ENCODE data around the gene ABHD5. TPM values are rescaled to one million over a fixed set of nuclear protein-coding genes. Genes with fewer than 3 reads are reported as not detected.

The ABHD5 gene
- polyA plus RNA-seq, 1 of the 3 experiments (the other 2 are of a cell fraction): 10.4 TPM

- TF ChIP-seq ZBTB33 (IDR thresholded peaks at IDR 0.05; ENCODE audit: borderline replicate concordance, low read depth): no peak
- TF ChIP-seq POLR2AphosphoS5 (IDR thresholded peaks at IDR 0.05; ENCODE audit: low read depth, low read length): no peak
- TF ChIP-seq MXI1 (IDR thresholded peaks at IDR 0.05; ENCODE audit: low read depth, low read length): no peak
- no peak for TF ChIP-seq GABPA (IDR thresholded peaks at IDR 0.05; ENCODE audit: low read depth)
- TF ChIP-seq FOXM1 (IDR thresholded peaks at IDR 0.05; ENCODE audit: low read depth): no peak
Measured at GRCh38 chr3:43762451-43762850, 71.7 kb downstream of the ABHD5 start (continued).

- 96% methylated on average over 2 of the region's 2 CpGs for WGBS (ENCODE audit: low lambda C conversion rate)
- H4K20me1 ChIP-seq (ENCODE audit: insufficient read depth): no peaks in the 10 kb centered on the region
- peaks cover 17% of the 10 kb centered on the region for H3F3A ChIP-seq (replicated peaks; ENCODE audit: insufficient read depth)
- no peak overlapping the region for H3K4me3 ChIP-seq (ENCODE audit: low read depth in 2 of 2, low read length in 1 of 2)
- H3K27me3 ChIP-seq (ENCODE audit: insufficient read depth): no peaks in the 10 kb centered on the region
- peaks cover 29 to 62% of the 10 kb centered on the region in 2 experiments for H3K4me1 ChIP-seq (ENCODE audit: control insufficient read depth in 1 of 2, insufficient read depth in 2 of 2, low read depth in 1 of 2, low read length in 1 of 2)
- TF ChIP-seq MEF2A (IDR thresholded peaks at IDR 0.05; ENCODE audit: borderline replicate concordance, low read depth) (no peak), FOXM1 (IDR thresholded peaks at IDR 0.05; ENCODE audit: low read depth) (no peak), IRF3 (IDR thresholded peaks at IDR 0.05; ENCODE audit: low read depth, low read length) (no peak), EZH2phosphoT487 (IDR thresholded peaks at IDR 0.05; ENCODE audit: borderline replicate concordance, low read depth) (no peak), NFIC (IDR thresholded peaks at IDR 0.05; ENCODE audit: borderline replicate concordance) (no peak)
- no peak overlapping the region for H3K4me2 ChIP-seq
- H3K9me2 ChIP-seq: no peaks in the 10 kb centered on the region
- DNase-seq: no peak
- no peaks in the 10 kb centered on the region for H3K36me3 ChIP-seq (replicated peaks in 1 of 2; ENCODE audit: control insufficient read depth in 1 of 2, insufficient read depth in 2 of 2, low read length in 1 of 2)
- POLR2A ChIA-PET: no interaction called here
- H3K9me3 ChIP-seq: no peaks in the 10 kb centered on the region
- no peak overlapping the region for H3K9ac ChIP-seq
- CTCF ChIA-PET: no interaction called here
- no peaks in the 10 kb centered on the region for H3K79me2 ChIP-seq (ENCODE audit: insufficient read depth)
- peak overlapping the region in 1 of 2 experiments; percentile 81; a peak in 2 of 4 replicates for H3K27ac ChIP-seq (ENCODE audit: low read depth in 2 of 2, low read length in 1 of 2)
- H2AFZ ChIP-seq (ENCODE audit: low read depth): no peak overlapping the region
Measured at GRCh38 chr3:43764056-43764455, 73.3 kb downstream of the ABHD5 start.

- DNase-seq: peak; percentile 75
- H3K27ac ChIP-seq (ENCODE audit: low read depth in 2 of 2, low read length in 1 of 2): peak overlapping the region in 1 of 2 experiments; percentile 81; a peak in 2 of 4 replicates
- ChIA-PET CTCF (no interaction called here), POLR2A (no interaction called here)
- H3K4me1 ChIP-seq (ENCODE audit: control insufficient read depth in 1 of 2, insufficient read depth in 2 of 2, low read depth in 1 of 2, low read length in 1 of 2): peaks cover 28 to 62% of the 10 kb centered on the region in 2 experiments
- H3K4me3 ChIP-seq (ENCODE audit: low read depth in 2 of 2, low read length in 1 of 2): no peak overlapping the region
- no peaks in the 10 kb centered on the region for H3K27me3 ChIP-seq (ENCODE audit: insufficient read depth)
- H3K9ac ChIP-seq: no peak overlapping the region
- H3K4me2 ChIP-seq: no peak overlapping the region
- no peak overlapping the region for H2AFZ ChIP-seq (ENCODE audit: low read depth)
- no peaks in the 10 kb centered on the region for H3K36me3 ChIP-seq (replicated peaks in 1 of 2; ENCODE audit: control insufficient read depth in 1 of 2, insufficient read depth in 2 of 2, low read length in 1 of 2)
- H3K79me2 ChIP-seq (ENCODE audit: insufficient read depth): no peaks in the 10 kb centered on the region
- no peaks in the 10 kb centered on the region for H3K9me3 ChIP-seq
- no peaks in the 10 kb centered on the region for H3K9me2 ChIP-seq
- peaks cover 17% of the 10 kb centered on the region for H3F3A ChIP-seq (replicated peaks; ENCODE audit: insufficient read depth)
- no peaks in the 10 kb centered on the region for H4K20me1 ChIP-seq (ENCODE audit: insufficient read depth)
- WGBS (ENCODE audit: low lambda C conversion rate): 95% methylated on average over 2 of the region's 2 CpGs
- peak; percentile 83 for TF ChIP-seq CHD2 (IDR thresholded peaks at IDR 0.05; ENCODE audit: low read length, partially characterized antibody)
- 0 out of 2 replicates have a peak, but pooled peaks have one; percentile 16 for TF ChIP-seq POLR2AphosphoS5 (IDR thresholded peaks at IDR 0.05; ENCODE audit: low read depth, low read length)
- TF ChIP-seq TCF12 (IDR thresholded peaks at IDR 0.05): peak; percentile 54; the same call in 1 of the 2 replicates
- no peak for TF ChIP-seq USF2 (IDR thresholded peaks at IDR 0.05; ENCODE audit: borderline replicate concordance, low read depth, low read length)
- TF ChIP-seq MXI1 (IDR thresholded peaks at IDR 0.05; ENCODE audit: low read depth, low read length): peak; percentile 35; the same call in 1 of the 2 replicates
- no peak for TF ChIP-seq EZH2phosphoT487 (IDR thresholded peaks at IDR 0.05; ENCODE audit: borderline replicate concordance, low read depth)
- peak; percentile 79; the same call in 1 of the 2 replicates for TF ChIP-seq GATA2 (CRISPR knock-in tag; IDR thresholded peaks at IDR 0.05)
- 0 out of 2 replicates have a peak, but pooled peaks have one; percentile 1 for TF ChIP-seq RAD21 (IDR thresholded peaks at IDR 0.05; ENCODE audit: low read length)
- TF ChIP-seq PBX3 (IDR thresholded peaks at IDR 0.05): no peak
- TF ChIP-seq NFIC (IDR thresholded peaks at IDR 0.05; ENCODE audit: borderline replicate concordance): 0 out of 2 replicates have a peak, but pooled peaks have one; percentile 11
- peak in 1 of 2 experiments; percentile 92; a peak in 2 of 4 replicates for TF ChIP-seq EP300 (IDR thresholded peaks at IDR 0.05; ENCODE audit: borderline replicate concordance in 1 of 2, low read depth in 1 of 2, low read length in 1 of 2)
- TF ChIP-seq GABPA (IDR thresholded peaks at IDR 0.05; ENCODE audit: low read depth): no peak
- TF ChIP-seq FOXJ3 (CRISPR knock-in tag; IDR thresholded peaks at IDR 0.05): peak; percentile 62; the same call in 1 of the 2 replicates
- TF ChIP-seq ZBTB33 (IDR thresholded peaks at IDR 0.05; ENCODE audit: borderline replicate concordance, low read depth): no peak
Measured at GRCh38 chr3:43764471-43764870, 73.7 kb downstream of the ABHD5 start.
